ENCODE data around the gene MEF2A. TPM values are rescaled to one million over a fixed set of nuclear protein-coding genes. Genes with fewer than 3 reads are reported as not detected.

MEF2A gene
- total RNA-seq, 2 donors from 2014 or later, result 25.1 to 68.7 TPM

DNA sequence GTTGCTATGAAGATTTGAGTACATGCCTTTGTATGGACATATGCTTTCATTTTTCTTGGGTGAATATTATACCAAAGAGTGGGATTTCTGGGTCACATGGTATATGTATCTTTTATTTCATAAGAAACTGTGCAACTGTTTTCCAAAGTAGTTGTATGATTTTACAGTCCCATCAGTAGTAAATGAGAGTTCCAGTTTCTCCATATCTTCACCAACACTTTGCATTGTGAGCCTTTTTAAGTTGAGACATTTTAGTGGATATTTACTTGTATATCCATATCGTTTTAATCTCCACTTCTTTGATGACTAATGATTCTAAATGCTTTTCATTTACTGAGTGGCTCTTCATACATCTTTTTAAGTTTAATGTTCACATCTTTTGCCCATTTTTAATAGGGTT is 20.3 kb downstream of the MEF2A start:
- no peaks in the 10 kb centered on the region for H3K9me3 ChIP-seq
- intact Hi-C loops (cut with DNase I), result no loop called here
- WGBS, 2 donors, result 80 to 86% methylated on average over 1 of the region's 1 CpG

DNA sequence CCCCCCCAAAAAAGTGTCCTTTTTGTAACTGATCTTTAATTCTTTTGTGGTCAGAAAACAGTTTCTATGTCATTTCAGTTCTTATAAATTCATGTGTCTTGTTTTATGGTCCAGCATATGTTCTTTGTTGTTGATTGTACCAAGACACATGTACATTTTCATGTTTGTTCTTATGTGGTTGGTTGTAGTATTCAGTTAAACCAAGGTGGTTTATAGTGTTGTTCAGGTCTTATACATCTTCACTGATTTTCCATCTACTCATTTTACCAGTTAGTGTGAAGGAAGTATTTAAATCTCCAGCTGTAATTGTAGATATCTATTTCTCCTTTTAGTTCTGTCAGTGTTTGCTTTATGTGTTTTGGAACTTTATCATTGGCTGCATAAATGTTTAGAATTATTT is 24.0 kb downstream of the MEF2A start:
- Histone ChIP-seq H3K36me3 (replicated peaks in 1 of 2; ENCODE audit: insufficient read depth in 1 of 2, low read depth in 2 of 2) (no peaks in the 10 kb centered on the region), H3K27ac (no peak overlapping the region), H3K9me3 (no peaks in the 10 kb centered on the region), H3K4me3 (no peak overlapping the region), H3K4me1 (peaks cover 14% of the 10 kb centered on the region), H3K27me3 (no peaks in the 10 kb centered on the region)
- no peak for DNase-seq
- ATAC-seq, result no peak
- intact Hi-C loops (cut with DNase I), result no loop called here
- TF ChIP-seq, protein P1, sequence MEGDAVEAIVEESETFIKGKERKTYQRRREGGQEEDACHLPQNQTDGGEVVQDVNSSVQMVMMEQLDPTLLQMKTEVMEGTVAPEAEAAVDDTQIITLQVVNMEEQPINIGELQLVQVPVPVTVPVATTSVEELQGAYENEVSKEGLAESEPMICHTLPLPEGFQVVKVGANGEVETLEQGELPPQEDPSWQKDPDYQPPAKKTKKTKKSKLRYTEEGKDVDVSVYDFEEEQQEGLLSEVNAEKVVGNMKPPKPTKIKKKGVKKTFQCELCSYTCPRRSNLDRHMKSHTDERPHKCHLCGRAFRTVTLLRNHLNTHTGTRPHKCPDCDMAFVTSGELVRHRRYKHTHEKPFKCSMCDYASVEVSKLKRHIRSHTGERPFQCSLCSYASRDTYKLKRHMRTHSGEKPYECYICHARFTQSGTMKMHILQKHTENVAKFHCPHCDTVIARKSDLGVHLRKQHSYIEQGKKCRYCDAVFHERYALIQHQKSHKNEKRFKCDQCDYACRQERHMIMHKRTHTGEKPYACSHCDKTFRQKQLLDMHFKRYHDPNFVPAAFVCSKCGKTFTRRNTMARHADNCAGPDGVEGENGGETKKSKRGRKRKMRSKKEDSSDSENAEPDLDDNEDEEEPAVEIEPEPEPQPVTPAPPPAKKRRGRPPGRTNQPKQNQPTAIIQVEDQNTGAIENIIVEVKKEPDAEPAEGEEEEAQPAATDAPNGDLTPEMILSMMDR (IDR thresholded peaks at IDR 0.05), result no peak
- no peak for TF ChIP-seq POLR2A (IDR thresholded peaks at IDR 0.05)

More for the DNA sequence above, 20.3 kb downstream of the MEF2A start:
- no peak for TF ChIP-seq POLR2A (IDR thresholded peaks at IDR 0.05)
- TF ChIP-seq, protein P1 (IDR thresholded peaks at IDR 0.05), result no peak
- DNase-seq (no peak), ATAC-seq (no peak)
- no peak overlapping the region for H3K27ac ChIP-seq
- H3K27me3 ChIP-seq, result no peaks in the 10 kb centered on the region
- H3K36me3 ChIP-seq (replicated peaks in 1 of 2; ENCODE audit: insufficient read depth in 1 of 2, low read depth in 2 of 2), result no peaks in the 10 kb centered on the region
- H3K4me3 ChIP-seq, result no peak overlapping the region
- H3K4me1 ChIP-seq, result peaks cover 4% of the 10 kb centered on the region

DNA sequence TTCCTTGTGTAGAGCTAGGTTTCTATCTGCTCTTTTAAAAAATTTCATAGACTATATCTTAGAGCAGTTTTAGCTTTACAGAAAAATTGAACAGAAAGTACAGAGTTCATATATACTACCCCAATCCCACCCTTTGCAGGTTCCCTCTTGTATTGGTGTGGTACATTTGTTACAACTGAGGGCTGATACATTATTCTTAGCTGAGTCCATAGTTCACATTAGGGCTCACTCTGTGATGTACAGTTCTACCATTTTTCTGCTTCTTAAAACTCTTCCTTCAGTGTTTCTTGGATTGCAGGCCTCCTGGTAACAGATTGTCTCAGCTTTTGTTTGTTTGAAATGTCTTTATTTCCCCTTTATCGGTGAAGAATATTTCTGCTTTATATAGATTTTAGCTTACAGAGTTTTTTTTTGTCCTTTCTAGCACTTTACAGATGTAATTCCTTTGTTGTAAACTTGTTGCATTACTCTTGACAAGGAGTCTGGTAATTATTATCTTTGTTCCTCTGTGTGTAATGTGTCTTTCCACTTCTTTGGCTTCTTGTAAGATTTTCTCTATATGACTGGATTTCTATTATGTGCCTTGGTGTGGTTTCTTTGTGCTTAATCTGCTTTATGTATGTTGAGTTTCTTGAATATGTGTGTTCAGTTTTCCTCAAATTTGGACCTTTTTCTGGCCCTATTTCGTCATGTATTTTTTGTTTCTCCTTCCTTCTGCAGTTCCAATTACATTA is 25.3 kb downstream of the MEF2A start:
- Histone ChIP-seq H3K36me3 (replicated peaks in 1 of 2; ENCODE audit: insufficient read depth in 1 of 2, low read depth in 2 of 2) (no peaks in the 10 kb centered on the region), H3K27me3 (no peaks in the 10 kb centered on the region), H3K9me3 (no peaks in the 10 kb centered on the region), H3K27ac (no peak overlapping the region), H3K4me3 (no peak overlapping the region), H3K4me1 (peaks cover 14% of the 10 kb centered on the region)
- 88 to 89% methylated on average over 2 of the region's 2 CpGs for WGBS, 2 donors
- intact Hi-C loops (cut with DNase I), result no loop called here
- TF ChIP-seq, protein P1 (IDR thresholded peaks at IDR 0.05), result no peak
- TF ChIP-seq POLR2A (IDR thresholded peaks at IDR 0.05), result no peak
- DNase-seq (no peak), ATAC-seq (no peak)

DNA sequence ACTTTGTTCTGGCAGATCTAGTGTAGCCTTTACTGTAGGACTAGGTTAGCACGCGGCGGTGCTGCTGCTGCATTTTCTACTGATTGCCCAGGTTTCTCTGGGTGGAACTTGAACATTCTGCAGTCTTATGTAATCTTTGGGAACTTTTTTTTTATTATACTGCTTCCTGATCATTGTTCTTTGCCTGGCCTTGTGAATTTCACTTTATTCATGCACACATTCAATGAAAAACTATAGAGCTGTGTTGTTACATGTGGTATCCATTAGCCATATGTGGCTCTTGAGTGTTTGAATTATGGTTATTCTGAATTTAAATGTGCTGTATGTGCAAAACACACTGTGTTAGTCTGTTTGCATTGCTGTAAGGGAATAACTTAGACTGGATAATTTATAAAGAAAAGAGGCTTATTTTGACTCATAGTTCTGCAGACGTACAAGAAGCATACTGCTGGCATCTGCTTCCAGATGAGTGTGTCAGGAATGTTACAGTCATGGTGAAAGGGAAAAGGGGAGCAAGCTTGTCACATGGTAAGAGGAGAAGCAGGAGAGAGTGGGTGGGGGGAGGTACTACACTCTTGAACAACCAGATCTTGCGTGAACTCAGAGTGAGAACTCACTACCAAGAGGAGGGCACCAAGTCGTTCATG is 26.5 kb downstream of the MEF2A start:
- Histone ChIP-seq H3K36me3 (replicated peaks in 1 of 2; ENCODE audit: insufficient read depth in 1 of 2, low read depth in 2 of 2) (no peaks in the 10 kb centered on the region), H3K27ac (peak overlapping the region in 1 of 4 donors; percentile 42), H3K9me3 (no peaks in the 10 kb centered on the region), H3K4me1 (peaks cover 14% of the 10 kb centered on the region), H3K27me3 (no peaks in the 10 kb centered on the region), H3K4me3 (no peak overlapping the region)
- intact Hi-C loops (cut with DNase I), result no loop called here
- TF ChIP-seq POLR2A (IDR thresholded peaks at IDR 0.05), result no peak
- TF ChIP-seq, protein P1 (IDR thresholded peaks at IDR 0.05), result no peak
- DNase-seq (peak in 1 of 4 donors; percentile 62), ATAC-seq (peak; percentile 67)
- 79% methylated on average over 6 of the region's 6 CpGs for WGBS, 2 donors

Data from body of pancreas (tissue), 4 donors.